Neural progenitor cell (in vitro differentiated cells): Measurements from ENCODE around the gene KISS1.
A peak's percentile ranks its signal among the peaks of the same experiment; 100 is the strongest.

Experiments used
- CTCF ChIP-seq: fragments of 200-600 bp; sonication (generic); IDR thresholded peaks from 2 replicates; pipeline ENCODE4 v1.5.1; 2017; ENCODE audit warnings: antibody characterized with exemption, mild to moderate bottlenecking
- EZH2 ChIP-seq: fragments of 200-600 bp; sonication (generic); IDR thresholded peaks from 2 replicates; pipeline ENCODE4 v1.6.1; 2017; ENCODE audit warnings: antibody characterized with exemption, mild to moderate bottlenecking, moderate library complexity
- EZH2phosphoT487 ChIP-seq: fragments of 200-600 bp; sonication (generic); IDR thresholded peaks from 2 replicates; pipeline ENCODE4 v1.6.1; 2017; ENCODE audit warnings: antibody characterized with exemption

- TF ChIP-seq CTCF (peak; percentile 7), EZH2 (peak; percentile 1), EZH2phosphoT487 (no peak)
Observed at GRCh38 chr1:204150702-204151551, 45.4 kb downstream of the KISS1 start.
